Measurements from ENCODE around the gene ASCL3.
"Not testable (repeated sequence)": the region's sequence is repeated elsewhere in the genome, so short reads cannot be mapped to it uniquely, and the experiment has no call there.

The ASCL3 gene

DNA sequence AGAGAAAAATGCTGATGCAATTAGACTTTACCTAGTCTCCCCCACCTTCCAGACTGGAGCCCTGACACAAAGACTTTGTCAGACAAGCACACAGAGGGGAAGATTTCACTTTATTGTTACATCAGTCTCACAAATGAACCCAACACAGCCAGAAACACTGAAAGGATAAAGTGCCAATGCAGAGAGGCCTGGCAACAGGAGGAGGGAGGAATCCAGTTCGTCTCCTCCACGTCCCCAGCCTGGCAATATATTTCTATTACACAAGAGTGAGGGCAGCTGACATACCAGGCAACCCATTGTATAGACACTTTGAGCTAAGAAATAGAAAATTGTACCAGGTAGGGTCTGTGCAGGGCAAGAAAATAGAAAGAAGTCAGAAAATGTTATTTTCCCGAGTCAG, 37.7 kb upstream of the ASCL3 start:
- TF ChIP-seq, protein P1, sequence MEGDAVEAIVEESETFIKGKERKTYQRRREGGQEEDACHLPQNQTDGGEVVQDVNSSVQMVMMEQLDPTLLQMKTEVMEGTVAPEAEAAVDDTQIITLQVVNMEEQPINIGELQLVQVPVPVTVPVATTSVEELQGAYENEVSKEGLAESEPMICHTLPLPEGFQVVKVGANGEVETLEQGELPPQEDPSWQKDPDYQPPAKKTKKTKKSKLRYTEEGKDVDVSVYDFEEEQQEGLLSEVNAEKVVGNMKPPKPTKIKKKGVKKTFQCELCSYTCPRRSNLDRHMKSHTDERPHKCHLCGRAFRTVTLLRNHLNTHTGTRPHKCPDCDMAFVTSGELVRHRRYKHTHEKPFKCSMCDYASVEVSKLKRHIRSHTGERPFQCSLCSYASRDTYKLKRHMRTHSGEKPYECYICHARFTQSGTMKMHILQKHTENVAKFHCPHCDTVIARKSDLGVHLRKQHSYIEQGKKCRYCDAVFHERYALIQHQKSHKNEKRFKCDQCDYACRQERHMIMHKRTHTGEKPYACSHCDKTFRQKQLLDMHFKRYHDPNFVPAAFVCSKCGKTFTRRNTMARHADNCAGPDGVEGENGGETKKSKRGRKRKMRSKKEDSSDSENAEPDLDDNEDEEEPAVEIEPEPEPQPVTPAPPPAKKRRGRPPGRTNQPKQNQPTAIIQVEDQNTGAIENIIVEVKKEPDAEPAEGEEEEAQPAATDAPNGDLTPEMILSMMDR (IDR thresholded peaks at IDR 0.05; ENCODE audit: borderline replicate concordance, control extremely low read depth, extremely low read depth, insufficient read depth, missing control alignments) = no peak
- no peak for DNase-seq (ENCODE audit: low spot score)
- in situ Hi-C loops (cut with MboI; ENCODE audit: low sequenced_read_pairs, unreplicated experiment) = no loop called here

DNA sequence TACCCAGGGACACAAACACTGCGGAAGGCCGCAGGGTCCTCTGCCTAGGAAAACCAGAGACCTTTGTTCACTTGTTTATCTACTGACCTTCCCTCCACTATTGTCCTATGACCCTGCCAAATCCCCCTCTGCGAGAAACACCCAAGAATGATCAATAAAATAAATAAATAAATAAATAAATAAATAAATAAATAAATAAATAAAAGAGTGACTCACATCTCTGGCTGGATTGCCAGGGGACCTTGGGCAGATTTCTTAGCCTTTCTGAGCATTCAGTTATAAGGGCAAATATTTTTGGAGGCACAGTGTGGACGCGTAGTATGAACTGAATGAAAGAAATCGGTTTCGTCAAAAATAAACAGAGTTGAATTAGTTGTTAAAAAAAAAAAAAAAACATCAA, 36.5 kb upstream of the ASCL3 start:
- DNase-seq (ENCODE audit: low spot score); in situ Hi-C loops (cut with MboI; ENCODE audit: low sequenced_read_pairs, unreplicated experiment): not testable (repeated sequence)

DNA sequence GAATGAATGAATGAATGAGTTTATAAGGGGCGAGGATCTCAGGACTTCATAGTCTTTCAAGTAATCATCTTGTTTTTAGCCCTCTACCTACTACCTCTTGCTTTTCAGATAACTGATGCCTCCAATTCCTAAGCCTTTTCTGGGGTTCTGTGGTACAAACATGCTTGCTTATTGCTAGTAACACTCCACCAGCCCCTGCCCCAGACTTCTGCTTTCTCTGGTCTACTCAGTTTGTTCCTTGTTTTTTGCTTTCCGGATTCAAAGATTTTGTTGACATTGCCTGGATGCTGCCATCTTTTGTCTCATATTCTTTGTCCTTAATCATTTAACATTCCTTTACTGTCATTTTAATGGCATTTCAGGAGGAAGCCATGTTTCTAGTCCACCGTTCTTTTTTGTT, 30.3 kb upstream of the ASCL3 start:
- TF ChIP-seq, protein P1 (IDR thresholded peaks at IDR 0.05; ENCODE audit: borderline replicate concordance, control extremely low read depth, extremely low read depth, insufficient read depth, missing control alignments) = no peak
- no peak for DNase-seq (ENCODE audit: low spot score)
- in situ Hi-C loops (cut with MboI; ENCODE audit: low sequenced_read_pairs, unreplicated experiment) = no loop called here

DNA sequence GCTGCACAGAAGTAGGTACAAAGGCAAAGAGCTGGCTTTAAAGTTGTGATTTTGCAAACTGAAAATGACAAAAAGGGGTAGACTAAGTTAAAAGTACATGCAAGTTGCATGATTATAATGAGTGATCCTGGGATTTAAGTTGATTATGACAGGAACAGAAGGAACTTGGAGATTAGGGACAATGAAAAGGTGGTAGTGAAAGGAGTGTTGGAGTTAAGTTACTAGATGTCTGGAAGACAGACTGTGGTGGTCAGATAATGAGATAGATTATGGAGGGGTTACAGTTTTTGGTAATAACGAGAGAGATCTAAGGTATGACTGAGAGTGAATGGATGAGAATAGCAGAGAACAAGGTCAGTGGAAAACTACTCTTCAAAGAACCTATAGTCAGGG, 29.1 kb upstream of the ASCL3 start:
- DNase-seq (ENCODE audit: low spot score) = no peak
- in situ Hi-C loops (cut with MboI; ENCODE audit: low sequenced_read_pairs, unreplicated experiment) = no loop called here
- TF ChIP-seq, protein P1 (IDR thresholded peaks at IDR 0.05; ENCODE audit: borderline replicate concordance, control extremely low read depth, extremely low read depth, insufficient read depth, missing control alignments) = no peak

DNA sequence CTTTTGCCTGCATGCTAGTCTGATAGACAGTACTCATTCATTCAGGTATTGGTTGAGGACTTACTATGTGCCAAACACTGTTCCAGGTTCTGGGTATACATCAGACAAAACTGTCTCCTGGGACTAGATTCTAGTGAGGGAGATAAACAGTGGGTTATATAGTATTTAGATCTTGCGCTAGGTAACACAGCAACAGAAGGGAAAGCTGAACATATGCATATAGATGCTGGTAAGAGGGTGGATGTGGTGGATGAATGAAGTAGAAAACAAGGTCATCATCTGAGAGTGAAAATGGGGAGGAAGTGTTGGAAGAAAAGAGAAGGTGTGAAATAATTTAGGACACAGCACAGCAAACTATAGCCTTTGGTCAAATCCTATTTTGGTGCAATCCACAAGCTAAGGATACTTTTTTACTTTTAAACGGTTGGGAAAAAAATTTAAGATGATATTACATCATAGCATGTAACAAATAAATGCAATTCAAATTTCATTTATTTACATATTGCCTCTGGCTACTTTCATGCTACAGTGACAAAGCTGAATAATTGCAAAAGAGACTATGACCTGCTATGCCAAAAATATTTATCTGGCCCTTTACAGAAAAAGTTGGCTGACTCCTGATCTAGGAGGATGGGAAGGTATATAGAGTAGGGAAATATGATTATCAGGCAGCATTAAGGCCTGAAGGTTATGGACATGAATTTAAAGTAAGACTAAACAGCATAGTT, 28.5 kb upstream of the ASCL3 start:
- in situ Hi-C loops (cut with MboI; ENCODE audit: low sequenced_read_pairs, unreplicated experiment) = no loop called here
- DNase-seq (ENCODE audit: low spot score) = no peak
- TF ChIP-seq, protein P1 (IDR thresholded peaks at IDR 0.05; ENCODE audit: borderline replicate concordance, control extremely low read depth, extremely low read depth, insufficient read depth, missing control alignments) = no peak

DNA sequence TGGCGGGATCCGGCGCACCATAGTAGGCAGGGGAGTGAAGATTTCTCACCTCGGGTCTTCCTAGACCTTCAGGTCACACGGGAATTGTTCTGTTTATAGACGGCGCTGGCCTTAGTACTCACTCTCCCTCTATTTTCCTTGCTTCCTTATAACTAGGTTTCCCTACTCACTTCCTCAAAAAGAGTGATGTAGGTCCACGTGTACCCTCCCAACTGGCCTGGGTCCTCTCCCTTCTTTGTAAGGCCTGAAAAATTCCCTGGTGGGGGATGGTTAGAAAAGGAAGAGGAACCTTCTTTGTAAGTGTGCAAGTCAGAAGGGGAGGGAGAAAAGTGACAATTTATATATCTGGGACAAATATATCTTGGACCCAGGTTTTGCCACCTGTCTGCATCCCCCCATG, 24.4 kb upstream of the ASCL3 start:
- DNase-seq (ENCODE audit: low spot score) = no peak
- in situ Hi-C loops (cut with MboI; ENCODE audit: low sequenced_read_pairs, unreplicated experiment) = no loop called here
- TF ChIP-seq, protein P1 (IDR thresholded peaks at IDR 0.05; ENCODE audit: borderline replicate concordance, control extremely low read depth, extremely low read depth, insufficient read depth, missing control alignments) = no peak

DNA sequence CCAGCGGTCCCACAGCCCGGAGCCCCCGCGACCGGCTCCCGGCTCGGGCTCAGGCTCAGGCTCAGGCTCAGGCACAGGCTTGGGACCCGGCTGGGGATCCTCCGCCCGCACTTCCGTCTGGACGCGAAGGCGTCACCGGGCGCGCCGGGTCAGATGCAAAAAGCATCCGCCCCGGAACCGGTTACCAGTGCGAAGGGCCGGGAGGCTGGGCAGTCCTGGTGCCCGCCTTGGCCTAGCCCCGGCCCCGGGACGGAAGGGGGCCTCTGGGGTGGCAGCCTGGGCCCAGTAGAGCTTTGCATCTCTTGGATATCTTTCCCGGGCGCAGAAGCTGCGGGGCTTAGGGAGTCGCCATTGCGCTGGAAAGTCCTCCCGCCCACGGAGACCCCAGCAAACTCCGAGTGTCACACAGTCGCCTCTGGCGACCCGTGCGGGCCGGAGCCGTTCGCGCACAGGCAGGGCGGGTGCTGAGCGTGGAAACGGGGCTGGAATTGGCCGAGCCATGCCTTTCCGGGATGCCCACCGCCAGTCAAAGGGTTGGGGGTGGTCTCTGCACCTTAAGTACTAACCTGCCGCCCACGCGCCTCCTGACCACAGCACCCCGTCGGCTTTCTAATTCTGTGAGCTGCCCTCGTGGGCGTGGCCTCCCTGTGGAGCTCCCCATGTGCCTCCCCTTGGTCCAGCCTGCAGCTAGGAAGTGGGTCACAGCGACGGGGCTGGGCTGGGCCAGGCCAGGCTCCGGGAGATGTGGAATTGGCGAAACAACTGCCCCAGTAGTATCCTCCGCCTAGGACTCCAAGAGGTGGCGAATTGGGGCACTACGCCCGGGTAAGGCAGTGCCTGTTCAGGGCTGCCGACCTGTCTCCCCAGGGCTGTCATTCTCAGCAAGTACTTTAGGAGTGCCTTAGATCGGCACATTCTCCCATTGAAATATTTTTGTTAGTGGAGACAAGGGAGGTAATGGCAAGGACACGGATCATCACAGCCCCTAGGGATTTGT, 21.8 kb upstream of the ASCL3 start, which contains the start of gene TMEM9B:
Gene TMEM9B, minus strand, starts transcription at position 119 of the 997 bp plus-strand sequence. CDS start 129 bp downstream, outside the sequence.
- TF ChIP-seq, protein P1 (IDR thresholded peaks at IDR 0.05; ENCODE audit: borderline replicate concordance, control extremely low read depth, extremely low read depth, insufficient read depth, missing control alignments) = no peak
- in situ Hi-C loops (cut with MboI; ENCODE audit: low sequenced_read_pairs, unreplicated experiment) = no loop called here
- peak; percentile 90 for DNase-seq (ENCODE audit: low spot score)

All from GM13976 (cell line).